AG09319 (cell line): Measurements from ENCODE around the gene ARHGAP15.

Experiments
- DNase-seq: peaks from one replicate; pipeline ENCODE4 v3.0.0-alpha.2; 2010; ENCODE audit warnings: low read depth; ENCODE audit errors: extremely low read depth
- TF ChIP-seq, protein P1 (sequence below): IDR thresholded peaks from 2 replicates; pipeline ENCODE4 v1.5.1; 2011; ENCODE audit warnings: low read depth, mild to moderate bottlenecking, inconsistent platforms, low read length, moderate library complexity

Gene ARHGAP15

DNA sequence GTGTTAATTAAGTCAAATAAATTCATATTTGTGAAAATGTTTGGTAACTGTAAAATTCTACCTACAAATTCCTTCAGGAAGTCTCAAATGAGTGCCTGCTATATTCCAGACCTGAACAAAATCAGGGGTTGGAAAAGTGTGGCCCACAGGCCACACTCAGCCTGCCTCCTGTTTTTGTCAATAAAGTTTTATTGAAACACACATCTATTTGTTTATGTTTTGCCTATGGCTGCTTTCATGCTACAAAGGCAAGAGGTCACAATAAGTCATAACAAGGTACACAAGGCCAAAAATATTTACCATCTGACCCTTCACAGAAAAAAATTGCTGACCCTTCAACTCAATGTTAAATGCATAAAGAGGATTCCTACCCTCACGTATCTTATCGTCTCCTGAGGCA lies 581.7 kb downstream of the ARHGAP15 start:
- TF ChIP-seq, protein P1, sequence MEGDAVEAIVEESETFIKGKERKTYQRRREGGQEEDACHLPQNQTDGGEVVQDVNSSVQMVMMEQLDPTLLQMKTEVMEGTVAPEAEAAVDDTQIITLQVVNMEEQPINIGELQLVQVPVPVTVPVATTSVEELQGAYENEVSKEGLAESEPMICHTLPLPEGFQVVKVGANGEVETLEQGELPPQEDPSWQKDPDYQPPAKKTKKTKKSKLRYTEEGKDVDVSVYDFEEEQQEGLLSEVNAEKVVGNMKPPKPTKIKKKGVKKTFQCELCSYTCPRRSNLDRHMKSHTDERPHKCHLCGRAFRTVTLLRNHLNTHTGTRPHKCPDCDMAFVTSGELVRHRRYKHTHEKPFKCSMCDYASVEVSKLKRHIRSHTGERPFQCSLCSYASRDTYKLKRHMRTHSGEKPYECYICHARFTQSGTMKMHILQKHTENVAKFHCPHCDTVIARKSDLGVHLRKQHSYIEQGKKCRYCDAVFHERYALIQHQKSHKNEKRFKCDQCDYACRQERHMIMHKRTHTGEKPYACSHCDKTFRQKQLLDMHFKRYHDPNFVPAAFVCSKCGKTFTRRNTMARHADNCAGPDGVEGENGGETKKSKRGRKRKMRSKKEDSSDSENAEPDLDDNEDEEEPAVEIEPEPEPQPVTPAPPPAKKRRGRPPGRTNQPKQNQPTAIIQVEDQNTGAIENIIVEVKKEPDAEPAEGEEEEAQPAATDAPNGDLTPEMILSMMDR: no peak
- DNase-seq: no peak

DNA sequence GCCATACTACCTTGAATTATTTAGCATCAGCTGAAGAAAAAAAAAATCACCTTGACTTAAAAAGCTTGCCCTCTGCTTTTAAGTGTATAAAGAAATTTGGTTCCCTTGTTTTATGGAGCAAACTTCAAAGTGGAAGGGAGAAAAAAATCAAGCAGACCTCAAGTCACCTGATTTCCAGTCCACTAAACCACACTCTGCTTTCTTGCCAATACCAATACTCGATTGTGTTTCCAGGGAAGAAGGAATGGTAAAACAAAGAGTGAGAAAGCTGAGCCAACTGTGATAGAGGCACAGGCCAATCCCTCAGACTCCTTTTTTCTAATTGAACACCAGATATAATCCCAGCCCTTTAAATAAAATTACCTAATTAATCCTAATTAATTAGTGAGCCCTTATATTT lies 587.3 kb downstream of the ARHGAP15 start:
- TF ChIP-seq, protein P1: no peak
- DNase-seq: no peak

DNA sequence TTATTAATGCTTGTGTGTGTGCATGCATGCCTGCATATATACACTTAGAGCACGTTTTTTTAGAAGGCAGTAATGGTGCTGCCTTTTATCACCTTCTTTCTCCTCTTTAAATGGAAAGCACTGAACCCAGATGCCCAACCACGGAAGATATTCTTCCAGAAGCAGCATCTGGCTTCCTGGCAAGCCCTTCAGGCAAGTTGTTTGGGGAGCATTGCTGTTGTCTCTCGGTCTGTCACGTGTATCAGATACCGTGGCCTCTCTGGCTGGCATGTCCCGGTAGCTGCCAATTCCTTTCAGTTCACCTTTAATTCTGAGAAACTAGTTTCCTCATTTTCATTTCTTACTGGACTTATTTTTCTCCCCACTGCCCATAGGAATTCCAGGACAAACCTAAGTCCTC lies 587.8 kb downstream of the ARHGAP15 start:
- DNase-seq: no peak
- TF ChIP-seq, protein P1: no peak

DNA sequence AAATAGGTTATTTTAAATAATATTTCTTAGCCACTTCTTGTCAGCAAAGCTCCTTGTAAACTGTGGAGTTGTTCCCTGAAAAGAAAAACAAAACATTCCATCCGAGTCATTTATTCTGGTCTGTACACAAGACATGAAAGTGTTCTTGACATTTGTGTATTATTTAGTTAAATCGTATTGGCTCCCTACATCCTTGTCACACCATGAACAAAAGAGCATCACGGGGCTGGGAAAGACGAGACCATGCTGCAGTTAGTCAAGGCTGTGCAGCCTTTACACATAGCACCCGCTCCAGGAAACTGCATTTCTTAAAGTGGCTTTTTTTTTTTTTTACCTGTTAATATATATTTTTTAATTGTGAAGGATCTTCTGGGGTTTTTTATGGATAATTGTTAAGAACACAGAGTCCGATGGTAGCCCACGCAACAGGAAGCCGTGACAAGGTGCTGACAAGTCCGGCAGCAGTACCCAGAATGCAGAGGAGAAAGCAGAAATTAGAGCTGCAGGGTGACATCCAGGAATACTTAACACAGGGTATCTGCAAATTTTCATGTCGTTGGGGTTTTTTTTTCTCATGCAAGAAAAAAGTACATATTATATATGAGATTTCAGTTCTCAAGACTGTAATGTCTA lies 588.4 kb downstream of the ARHGAP15 start:
- TF ChIP-seq, protein P1: no peak
- no peak for DNase-seq

DNA sequence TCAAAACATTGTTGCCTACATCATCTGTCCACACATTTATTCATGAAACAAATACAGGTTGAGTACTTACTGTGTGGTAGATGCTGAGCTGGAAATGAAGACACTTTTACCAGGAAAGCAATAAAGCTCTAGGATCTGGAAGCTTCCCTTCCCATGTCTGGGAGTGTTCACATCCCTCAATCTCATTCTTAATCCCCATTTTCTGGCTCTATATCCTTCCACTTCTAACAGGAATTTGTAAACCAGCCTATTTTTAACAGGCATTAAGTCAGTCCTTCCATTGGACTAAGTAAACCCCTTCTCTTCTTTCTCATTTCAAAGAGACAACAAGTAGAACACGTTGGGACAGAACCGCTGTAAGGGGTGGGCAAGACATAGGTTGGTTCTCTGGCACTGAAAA lies 589.5 kb downstream of the ARHGAP15 start:
- no peak for DNase-seq
- TF ChIP-seq, protein P1: no peak

DNA sequence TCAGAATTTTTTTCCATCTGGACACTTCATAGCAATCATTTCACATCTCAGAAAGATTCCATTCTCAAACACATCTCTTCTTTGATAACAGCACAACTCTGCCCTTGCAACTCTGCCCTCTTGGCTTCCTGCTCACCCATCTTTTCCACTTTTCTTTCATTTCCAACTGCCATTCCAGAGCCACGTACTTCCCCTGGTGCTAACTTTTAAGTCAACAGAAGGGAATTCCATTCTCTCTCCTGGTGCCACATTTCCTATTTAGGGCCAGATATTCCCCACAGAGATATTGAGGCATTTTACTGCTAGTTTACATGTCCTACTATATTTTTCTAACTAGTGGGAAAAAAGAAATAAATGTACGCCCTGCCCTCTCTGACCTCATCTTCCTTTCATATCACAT lies 590.2 kb downstream of the ARHGAP15 start:
- no peak for DNase-seq
- TF ChIP-seq, protein P1: no peak

DNA sequence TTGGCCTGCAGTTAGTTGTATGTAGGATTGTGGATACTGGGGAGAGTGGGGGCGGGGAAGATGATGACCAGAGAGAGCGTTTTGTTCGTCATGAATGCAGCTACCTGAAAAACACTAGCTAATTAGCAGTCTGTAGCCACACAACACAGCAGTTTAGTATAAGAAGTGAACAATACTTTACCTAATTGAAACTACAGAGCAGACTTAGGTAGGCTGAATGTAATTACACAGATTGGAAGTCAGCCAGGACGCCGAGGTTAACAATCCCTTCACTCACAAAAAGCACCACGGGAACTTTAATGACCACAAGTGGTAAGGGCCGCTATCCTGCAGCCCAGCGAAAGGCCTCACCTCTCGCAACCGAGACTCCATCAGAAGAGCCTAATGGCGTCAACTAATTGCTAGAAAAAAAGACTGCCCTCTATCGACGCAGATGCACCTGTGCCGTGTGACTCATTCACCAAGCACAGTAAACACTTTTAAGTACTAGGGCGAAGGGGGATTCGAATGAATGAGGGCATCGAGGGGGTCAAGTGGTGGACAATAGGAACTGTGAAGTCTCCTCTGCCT lies 591.0 kb downstream of the ARHGAP15 start:
- no peak for DNase-seq
- TF ChIP-seq, protein P1: no peak
